GM21515 (cell line): ENCODE data around the gene NEURL2.
A peak's percentile ranks its signal among the peaks of the same experiment; 100 is the strongest.
"Not testable (repeated sequence)": the region's sequence is repeated elsewhere in the genome, so short reads cannot be mapped to it uniquely, and the experiment has no call there.

Source experiments
- ATAC-seq: cut with Tn5 transposase; IDR thresholded peaks from one replicate; pipeline ENCODE4 v1.9.1; 2021; ENCODE audit not compliant: unreplicated experiment

NEURL2 gene

GRCh38 chr20:45874576-45874975 lies 16.4 kb downstream of the NEURL2 start:
- ATAC-seq = no peak

DNA sequence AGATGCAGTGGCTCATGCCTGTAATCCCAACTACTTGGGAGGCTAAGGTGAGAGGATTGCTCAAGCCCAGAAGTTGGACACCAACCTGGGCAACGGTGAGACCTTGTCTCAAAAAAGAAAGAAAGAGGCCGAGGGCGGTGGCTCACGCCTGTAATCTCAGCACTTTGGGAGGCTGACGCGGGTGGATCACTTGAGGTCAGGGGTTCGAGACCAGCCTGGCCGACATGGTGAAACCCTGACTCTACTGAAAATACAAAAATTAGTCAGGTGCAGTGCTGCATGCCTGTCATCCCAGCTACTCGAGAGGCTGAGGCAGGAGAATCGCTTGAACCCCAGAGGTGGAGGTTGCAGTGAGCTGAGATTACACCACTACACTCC lies 16.9 kb downstream of the NEURL2 start:
- ATAC-seq = not testable (repeated sequence)

GRCh38 chr20:45873409-45874103 lies 17.5 kb downstream of the NEURL2 start:
- no peak for ATAC-seq

DNA sequence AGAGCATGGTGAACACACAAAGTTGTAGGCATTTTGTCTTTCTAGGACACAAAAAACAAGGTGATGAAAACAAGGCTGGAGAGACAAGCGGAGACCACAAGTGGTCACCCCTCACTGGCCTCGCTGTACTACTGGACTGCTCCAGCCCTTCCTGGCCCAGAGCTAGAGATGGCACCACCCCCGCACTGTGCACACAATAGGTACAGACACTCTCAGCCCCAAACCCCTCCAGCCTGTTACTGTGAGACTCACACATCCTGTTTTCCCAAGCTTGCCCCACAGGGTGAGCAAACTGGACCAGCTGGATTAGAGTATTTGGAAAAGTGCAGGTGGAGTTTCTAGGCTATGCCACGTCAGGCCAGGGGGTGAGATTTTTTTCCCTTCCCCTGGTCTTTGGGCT lies 18.4 kb downstream of the NEURL2 start:
- ATAC-seq = no peak

DNA sequence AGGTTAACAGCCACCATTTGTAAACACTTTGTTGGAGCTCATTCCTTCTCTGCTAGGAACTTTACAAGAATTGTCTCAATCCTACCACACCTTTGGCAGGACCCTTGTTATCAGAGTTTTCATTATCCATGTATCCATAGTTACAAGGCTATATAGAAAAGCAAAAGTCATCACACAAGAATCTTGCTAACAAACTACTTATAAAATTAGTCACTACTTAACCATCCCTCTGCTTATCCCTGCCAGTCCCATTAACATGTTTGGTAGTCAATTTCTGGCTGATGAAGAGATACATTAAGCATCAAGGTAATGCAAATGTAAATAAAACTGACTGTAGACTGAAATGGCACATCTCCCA lies 23.2 kb downstream of the NEURL2 start:
- ATAC-seq = no peak

- ATAC-seq = no peak
Measured at GRCh38 chr20:45867136-45867818, 23.7 kb downstream of the NEURL2 start.

- no peak for ATAC-seq
Measured at GRCh38 chr20:45866454-45866853, 24.6 kb downstream of the NEURL2 start.

DNA sequence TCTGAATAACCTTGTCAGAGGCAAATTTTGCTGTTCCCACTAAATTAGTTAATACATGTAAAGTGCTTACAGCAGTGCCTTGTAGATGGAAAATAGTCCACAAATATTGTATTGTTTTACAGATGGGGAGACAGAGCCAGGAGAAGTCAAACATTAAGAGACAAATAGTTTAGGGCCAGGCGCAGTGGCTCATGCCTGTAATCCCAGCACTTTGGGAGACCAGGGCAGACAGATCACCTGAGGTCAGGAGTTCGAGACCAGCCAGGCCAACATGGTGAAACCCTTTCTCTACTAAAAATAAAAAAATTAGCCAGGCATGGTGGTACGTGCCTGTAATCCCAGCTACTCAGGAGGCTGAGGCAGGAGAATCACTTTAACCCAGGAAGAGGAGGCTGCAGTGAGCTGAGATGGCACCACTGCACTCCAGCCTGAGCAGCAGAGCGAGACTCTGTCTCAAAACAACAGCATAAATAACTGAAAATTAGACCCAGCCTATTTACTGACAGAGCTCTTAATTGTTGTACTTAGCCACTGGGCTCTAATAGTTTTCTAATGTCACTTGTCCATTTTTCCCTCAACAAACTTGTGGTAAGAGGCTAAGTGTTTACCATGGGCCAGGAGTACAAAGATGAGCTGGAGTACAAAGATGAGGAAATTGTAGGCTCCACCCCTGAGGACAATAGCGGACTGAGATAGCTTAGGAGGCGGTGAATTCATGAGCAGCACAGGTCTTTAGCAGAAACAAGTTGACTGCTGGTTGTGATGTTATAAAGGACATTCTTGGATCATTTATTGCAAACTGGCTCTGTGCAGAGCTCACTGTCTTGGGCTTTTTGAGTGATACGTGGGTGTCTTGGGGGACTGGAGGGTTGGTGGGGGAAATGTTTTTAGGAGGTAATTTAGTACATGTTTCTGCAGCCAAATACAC lies 27.2 kb downstream of the NEURL2 start:
- ATAC-seq = no peak

- ATAC-seq = no peak
Measured at GRCh38 chr20:45861221-45862075, 29.6 kb downstream of the NEURL2 start.

GRCh38 chr20:45860560-45861220 lies 30.3 kb downstream of the NEURL2 start:
- ATAC-seq = no peak

- ATAC-seq = no peak
Measured at GRCh38 chr20:45859916-45860315, 31.1 kb downstream of the NEURL2 start.

DNA sequence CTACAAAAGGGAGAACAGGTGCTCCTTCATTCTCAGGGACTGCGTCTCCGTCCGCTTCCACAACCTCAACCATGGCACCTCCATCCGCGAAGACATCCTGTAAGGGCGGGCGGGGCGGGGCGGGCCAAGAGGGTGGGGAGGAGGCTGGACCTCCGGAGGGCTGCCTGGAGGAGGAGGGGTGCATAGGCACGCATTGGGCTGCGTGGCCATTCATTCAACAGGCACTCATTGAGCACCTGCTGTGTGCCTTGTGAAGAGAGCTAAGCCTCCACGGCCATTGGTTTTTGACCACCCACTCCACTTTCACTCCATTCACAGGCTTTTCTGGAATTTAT lies 33.2 kb downstream of the NEURL2 start:
- ATAC-seq = peak; percentile 30

GRCh38 chr20:45857114-45857881 lies 33.7 kb downstream of the NEURL2 start, which contains the start of the genes ACOT8 and ZSWIM3:
ACOT8 (minus strand) TSS chr20:45857392; CDS start chr20:45857315, 77 bp downstream.
ZSWIM3 (plus strand) TSS chr20:45857614; CDS start chr20:45857826, 212 bp downstream.
- ATAC-seq = peak; percentile 93

GRCh38 chr20:45853484-45853883 lies 37.5 kb downstream of the NEURL2 start:
- no peak for ATAC-seq

DNA sequence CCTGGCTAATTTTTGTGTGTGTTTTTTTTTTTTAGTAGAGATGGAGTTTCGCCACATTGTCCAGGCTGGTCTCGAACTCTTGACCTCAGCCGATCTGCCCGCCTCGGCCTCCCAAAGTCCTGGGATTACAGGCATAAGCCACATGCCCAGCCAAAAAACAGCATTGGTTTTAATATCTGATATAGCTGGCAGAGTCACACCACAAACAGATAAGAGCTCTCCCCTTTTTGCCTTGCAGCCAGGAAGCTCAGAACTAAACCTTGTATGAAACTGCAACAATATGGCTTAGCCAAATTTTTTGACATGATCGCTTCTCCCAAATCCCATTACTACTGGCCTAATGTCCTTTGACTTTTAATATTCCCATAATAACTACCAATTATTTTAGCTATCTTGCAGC lies 38.7 kb downstream of the NEURL2 start:
- ATAC-seq = no peak

DNA sequence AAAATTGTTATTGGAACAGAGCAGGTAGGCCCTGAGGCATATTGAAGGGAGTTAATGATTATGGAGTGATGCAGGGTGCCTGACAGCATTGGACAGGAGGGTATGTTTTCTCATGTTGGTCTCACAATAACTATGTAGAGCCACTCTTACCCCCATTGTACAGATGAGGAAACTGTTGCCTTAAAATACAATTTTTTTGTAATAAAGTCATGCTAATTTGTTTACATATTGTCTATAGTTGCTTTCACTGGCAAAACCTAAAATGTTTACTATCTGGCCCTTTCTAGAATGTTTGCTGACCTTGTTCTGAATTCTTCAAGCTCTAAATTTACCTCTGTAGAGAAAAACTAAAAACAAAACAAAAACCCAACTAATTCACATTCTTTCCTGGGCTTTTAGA lies 39.5 kb downstream of the NEURL2 start:
- no peak for ATAC-seq

DNA sequence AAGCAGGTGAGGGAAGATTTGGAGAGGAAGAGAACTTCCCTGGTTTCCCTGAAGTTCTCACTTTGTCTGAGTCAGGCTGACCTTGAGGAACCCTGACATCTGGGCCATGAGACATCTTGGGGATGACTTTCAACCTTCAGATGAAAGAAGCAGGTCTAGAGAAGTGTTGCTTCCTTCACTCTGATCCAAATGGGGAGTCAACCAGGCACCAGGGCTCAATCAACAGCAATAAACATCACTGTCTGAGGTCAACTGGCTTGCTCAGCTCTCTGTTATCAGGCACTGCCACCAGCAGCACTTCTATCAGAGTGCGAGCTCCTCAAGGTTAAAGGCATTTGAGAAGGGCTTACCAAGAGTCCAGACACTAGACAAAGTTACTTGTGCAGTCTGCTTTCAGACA lies 40.1 kb downstream of the NEURL2 start:
- ATAC-seq = no peak

GRCh38 chr20:45850238-45850637 lies 40.8 kb downstream of the NEURL2 start:
- ATAC-seq = no peak

DNA sequence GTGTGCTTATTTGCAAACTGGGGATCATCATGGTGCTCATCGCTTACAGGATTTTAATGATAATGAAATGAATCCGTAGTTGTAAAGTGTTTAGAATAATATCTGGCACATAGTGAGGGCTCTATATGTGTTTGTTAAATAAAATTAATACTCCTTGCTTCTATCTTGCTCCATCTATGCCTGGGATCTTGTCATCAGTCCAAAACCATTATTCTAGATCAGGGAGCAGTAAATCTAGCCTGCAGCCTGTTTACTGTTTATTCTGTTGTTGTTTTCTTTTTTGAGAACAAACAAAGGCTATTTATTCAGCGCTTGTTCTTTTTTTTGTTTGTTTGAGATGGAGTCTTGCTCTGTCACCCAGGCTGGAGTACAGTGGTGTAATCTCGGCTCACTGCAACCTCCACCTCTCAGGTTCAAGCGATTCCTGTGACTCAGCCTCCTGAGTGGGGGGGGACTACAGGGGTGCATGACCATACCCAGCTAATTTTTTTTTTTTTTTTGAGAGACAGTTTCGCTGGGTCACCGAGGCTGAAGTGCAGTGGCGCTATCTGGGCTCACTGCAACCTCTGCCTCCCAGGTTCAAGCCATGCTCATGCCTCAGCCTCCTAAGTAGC lies 41.9 kb downstream of the NEURL2 start:
- no peak for ATAC-seq
